K562 (cell line): ENCODE results near the gene AASS. TPM values are rescaled to one million over a fixed set of nuclear protein-coding genes. Genes with fewer than 3 reads are reported as not detected.

Experiments used
- ATAC-seq: fragments of 200-7000 bp; cut with Tn5 transposase; 3 replicates; pipeline ENCODE4 v1.9.1; 2020; ENCODE audit warnings: moderate library complexity
- BruUV-seq: library from RNA; stranded (reverse); fragments of 400-500 nt; replicated peaks from 2 replicates; lab custom pipeline; 2021; lab: Mats Ljungman, UMichigan
- CTCF ChIA-PET: fragments of 300-600 bp; formaldehyde crosslinking; extraction: SDS; loops from one replicate; lab custom pipeline; 2021; ENCODE audit warnings: low intra/inter-chr PET ratio; lab: Yijun Ruan, JAX
- POLR2A ChIA-PET: fragments of 300-600, 350-650 bp; sonication (Branson Sonifier 250); formaldehyde crosslinking; extraction: SDS; loops from one replicate; lab custom pipeline; 2021; ENCODE audit warnings: antibody characterized with exemption, inconsistent platforms; lab: Yijun Ruan, JAX
- DNase-seq, 4 experiments: peaks; one replicate each; pipeline versions ENCODE4 v3.0.0 to v3.0.0-alpha.2; 2011 to 2018; ENCODE audit warnings: low spot score in 3 of 4, mixed read lengths in 3 of 4; ENCODE audit errors: extremely low read depth in 1 of 4
- FAIRE-seq: peaks from 2 replicates; lab custom pipeline; 2011; peaks lifted over from hg19 to GRCh38; lab: Jason Lieb, UNC
- H2AFZ ChIP-seq: 2 replicates; pipeline ENCODE4 v1.6.0; 2011; ENCODE audit warnings: low read depth, low read length, control low read depth, inconsistent platforms
- H3K27ac ChIP-seq: fragments of 200-600 bp; 3 replicates; pipeline ENCODE4 v1.8.0; 2011; ENCODE audit warnings: low read depth, mild to moderate bottlenecking, control low read depth, inconsistent platforms, low read length, moderate library complexity, mixed read lengths; ENCODE audit errors: extremely low read depth
- H3K27me3 ChIP-seq, 2 experiments: fragments of 300-600 bp in 1 of 2; 2 replicates in 1 of 2; 3 replicates in 1 of 2; pipeline versions ENCODE4 v1.6.0 to v1.8.0; 2011; ENCODE audit warnings: inconsistent platforms in 2 of 2, low read length in 2 of 2, mild to moderate bottlenecking in 1 of 2, mixed read lengths in 1 of 2, moderate library complexity in 1 of 2; ENCODE audit not compliant: control insufficient read depth in 2 of 2, insufficient read depth in 2 of 2
- H3K36me3 ChIP-seq: fragments of 300-600 bp; 3 replicates; pipeline ENCODE4 v1.8.0; 2011; ENCODE audit warnings: mild to moderate bottlenecking, low read length, inconsistent platforms; ENCODE audit not compliant: control insufficient read depth, insufficient read depth
- H3K4me1 ChIP-seq, 2 experiments: fragments of 200-600 bp in 1 of 2; replicated peaks in 1 of 2; 2 replicates in 1 of 2; 3 replicates in 1 of 2; pipeline versions ENCODE4 v1.5.1 to v1.8.0; 2011; ENCODE audit warnings: inconsistent platforms in 2 of 2, low read length in 2 of 2, mild to moderate bottlenecking in 1 of 2, mixed read lengths in 1 of 2, moderate library complexity in 1 of 2; ENCODE audit not compliant: control insufficient read depth in 2 of 2, insufficient read depth in 2 of 2
- H3K4me2 ChIP-seq: 2 replicates; pipeline ENCODE4 v1.6.1; 2011; ENCODE audit warnings: low read length, control low read depth, inconsistent platforms, mixed read lengths; ENCODE audit not compliant: insufficient read depth
- H3K4me3 ChIP-seq: fragments of 200-600 bp; sonication (generic), shearing (Covaris generic); 2 replicates; pipeline ENCODE4 v1.5.1; 2016; ENCODE audit warnings: control low read depth, inconsistent platforms
- H3K79me2 ChIP-seq: fragments of 200-600 bp; 3 replicates; pipeline ENCODE4 v1.8.0; 2011; ENCODE audit warnings: low read length, inconsistent platforms; ENCODE audit not compliant: control insufficient read depth, insufficient read depth
- H3K9ac ChIP-seq, 2 experiments: 2 replicates each; pipeline versions ENCODE4 v1.6.0 to v1.6.1; 2011; ENCODE audit warnings: low read depth in 2 of 2, low read length in 2 of 2, control low read depth in 1 of 2, inconsistent platforms in 1 of 2, mild to moderate bottlenecking in 1 of 2, mixed read lengths in 1 of 2; ENCODE audit not compliant: insufficient read depth in 1 of 2
- H3K9me1 ChIP-seq: one replicate; pipeline ENCODE4 v1.6.0; 2011; ENCODE audit warnings: inconsistent platforms, mild to moderate bottlenecking, low read length, moderate library complexity; ENCODE audit not compliant: control insufficient read depth, insufficient read depth
- H3K9me3 ChIP-seq: replicated peaks from 2 replicates; pipeline ENCODE4 v1.5.1; 2011; ENCODE audit warnings: low read depth, low read length, inconsistent platforms; ENCODE audit not compliant: control insufficient read depth, insufficient read depth
- H4K20me1 ChIP-seq: replicated peaks from 2 replicates; pipeline ENCODE4 v1.6.1; 2011; ENCODE audit warnings: low read length, inconsistent platforms, mixed read lengths; ENCODE audit not compliant: control insufficient read depth, insufficient read depth
- CBX1 ChIP-seq: sonication (generic); IDR thresholded peaks from 2 replicates; pipeline ENCODE4 v1.6.1; 2016; ENCODE audit warnings: antibody characterized with exemption, low read depth, mild to moderate bottlenecking
- CBX8 ChIP-seq: fragments of 200-600 bp; sonication (generic); IDR thresholded peaks from 2 replicates; pipeline ENCODE4 v1.6.1; 2012; ENCODE audit warnings: borderline replicate concordance, mixed run types, low read depth, mild to moderate bottlenecking, moderate library complexity, mixed read lengths, low read length, control low read depth, inconsistent platforms; ENCODE audit not compliant: poor library complexity, severe bottlenecking; ENCODE audit errors: extremely low read depth
- EGR1 ChIP-seq: fragments of 450-650 bp; conservative IDR thresholded peaks from 2 replicates; pipeline ENCODE4 v1.6.1; 2017; ENCODE audit warnings: mild to moderate bottlenecking
- HDAC3 ChIP-seq: fragments of 450-650 bp; IDR thresholded peaks from 2 replicates; pipeline ENCODE4 v1.6.1; 2018; ENCODE audit warnings: borderline replicate concordance, mild to moderate bottlenecking, moderate library complexity; ENCODE audit not compliant: partially characterized antibody
- HDAC8 ChIP-seq: fragments of 450-650 bp; IDR thresholded peaks from 2 replicates; pipeline ENCODE4 v1.6.1; 2016; ENCODE audit warnings: mild to moderate bottlenecking, missing genetic modification characterization, moderate library complexity, missing compliant biosample characterization
- IFI16 ChIP-seq: fragments of 250-450 bp; sonication (Bioruptor Pico); IDR thresholded peaks from 2 replicates; pipeline ENCODE4 v2.1.2; 2022; ENCODE audit warnings: mild to moderate bottlenecking, inconsistent platforms
- KAT7 ChIP-seq: sonication (generic); formaldehyde crosslinking; IDR thresholded peaks from 2 replicates; pipeline ENCODE4 v1.8.0; 2022; ENCODE audit warnings: missing genetic modification reagents, mild to moderate bottlenecking, borderline replicate concordance
- KLF10 ChIP-seq: fragments of 250-450 bp; sonication (Bioruptor Pico); IDR thresholded peaks from 2 replicates; pipeline ENCODE4 v1.6.1; 2021; ENCODE audit warnings: matching md5 sums
- MTA3 ChIP-seq: fragments of 450-650 bp; formaldehyde crosslinking; IDR thresholded peaks from 2 replicates; pipeline ENCODE4 v1.6.1; 2017; ENCODE audit warnings: mild to moderate bottlenecking, borderline replicate concordance
- STAT5B ChIP-seq: fragments of 250-450 bp; sonication (Bioruptor Pico); IDR thresholded peaks from 2 replicates; pipeline ENCODE4 v1.8.0; 2021; ENCODE audit warnings: mild to moderate bottlenecking, inconsistent platforms
- USF2 ChIP-seq: sonication (generic); formaldehyde crosslinking; IDR thresholded peaks from 2 replicates; pipeline ENCODE4 v1.5.0; 2020; ENCODE audit warnings: missing genetic modification reagents
- VEZF1 ChIP-seq: fragments of 200-800 bp; sonication (Bioruptor generic); IDR thresholded peaks from 2 replicates; pipeline ENCODE4 v1.6.1; 2017; ENCODE audit warnings: missing genetic modification characterization, missing compliant biosample characterization
- ZFP1 ChIP-seq: fragments of 450-650 bp; formaldehyde crosslinking; IDR thresholded peaks from 2 replicates; pipeline ENCODE4 v1.4.0; 2020; ENCODE audit warnings: mild to moderate bottlenecking, mixed read lengths
- ZNF589 ChIP-seq: fragments of 200-800 bp; sonication (Bioruptor generic); IDR thresholded peaks from 2 replicates; pipeline ENCODE4 v1.6.1; 2016; ENCODE audit warnings: low read depth, missing genetic modification characterization, missing compliant biosample characterization
- WGBS: fragments of 100-300 bp; shearing (Covaris generic); methylation state at CpG from one replicate; pipeline ENCODE4 v1.1.6; 2016; ENCODE audit warnings: low coverage, mixed read lengths; ENCODE audit not compliant: insufficient coverage; ENCODE audit errors: missing lambda C conversion rate; 5-methylcytosine and 5-hydroxymethylcytosine counted together
- in situ Hi-C: fragments of 300-500 bp; cut with MboI; formaldehyde crosslinking; loops from 4 replicates; pipeline ENCODE4 v1.15.0; 2018; ENCODE audit warnings: inconsistent platforms, mixed read lengths
- intact Hi-C: fragments of 100-400 bp; cut with micrococcal nuclease; formaldehyde crosslinking; loops from 2 replicates; pipeline ENCODE4 v1.14.2; 2022
- polyA plus RNA-seq, 8 experiments: library from polyadenylated mRNA; depleted of rRNA in 4 of 8; stranded (reverse) in 5 of 8; unstranded in 3 of 8; fragments of >200 nt; fragmentation: Nextera tagmentation in 2 of 8; fragmentation: Illumina TruSeq in 1 of 8; extraction: Ambion mirVana in 2 of 8; extraction: Trizol in 1 of 8; gene quantifications; 2 replicates each; pipeline versions ENCODE4 v1.2.1 to v1.2.3, GENCODE V29; 2011 to 2014; ENCODE audit warnings: inconsistent platforms in 1 of 8, missing spikeins in 1 of 8
- total RNA-seq, 7 experiments: library from RNA; depleted of rRNA in 6 of 7; stranded (reverse); fragments of >200 nt in 6 of 7; fragmentation: Illumina TruSeq in 2 of 7; extraction: Trizol in 2 of 7; gene quantifications; 2 replicates each; pipeline versions ENCODE4 v1.2.1 to v1.2.3, GENCODE V29; 2011 to 2021; ENCODE audit warnings: low replicate concordance in 1 of 7
- TF ChIP-seq, protein P1 (sequence below): sonication (generic); formaldehyde crosslinking; IDR thresholded peaks from 2 replicates; pipeline ENCODE4 v1.8.0; 2022; ENCODE audit warnings: missing genetic modification reagents, mild to moderate bottlenecking, borderline replicate concordance
- TF ChIP-seq, protein P2 (sequence below): fragments of 250-450 bp; sonication (Bioruptor Pico); IDR thresholded peaks from 2 replicates; pipeline ENCODE4 v1.8.0; 2022; ENCODE audit warnings: moderate library complexity, mild to moderate bottlenecking, inconsistent platforms

Gene AASS
- total and polyA plus RNA-seq, 9 of the 15 experiments (the other 6 are each of a cell fraction or from before 2014, with no cell fraction given): 0.04 to 0.38 (median 0.07) TPM; not detected in 6

GRCh38 chr7:122188785-122189184, 44.7 kb upstream of the AASS start (continued):
- TF ChIP-seq ZNF589 (CRISPR knock-in tag) (no peak), ZFP1 (CRISPR knock-in tag) (no peak), USF2 (no peak)
- TF ChIP-seq, protein P1, sequence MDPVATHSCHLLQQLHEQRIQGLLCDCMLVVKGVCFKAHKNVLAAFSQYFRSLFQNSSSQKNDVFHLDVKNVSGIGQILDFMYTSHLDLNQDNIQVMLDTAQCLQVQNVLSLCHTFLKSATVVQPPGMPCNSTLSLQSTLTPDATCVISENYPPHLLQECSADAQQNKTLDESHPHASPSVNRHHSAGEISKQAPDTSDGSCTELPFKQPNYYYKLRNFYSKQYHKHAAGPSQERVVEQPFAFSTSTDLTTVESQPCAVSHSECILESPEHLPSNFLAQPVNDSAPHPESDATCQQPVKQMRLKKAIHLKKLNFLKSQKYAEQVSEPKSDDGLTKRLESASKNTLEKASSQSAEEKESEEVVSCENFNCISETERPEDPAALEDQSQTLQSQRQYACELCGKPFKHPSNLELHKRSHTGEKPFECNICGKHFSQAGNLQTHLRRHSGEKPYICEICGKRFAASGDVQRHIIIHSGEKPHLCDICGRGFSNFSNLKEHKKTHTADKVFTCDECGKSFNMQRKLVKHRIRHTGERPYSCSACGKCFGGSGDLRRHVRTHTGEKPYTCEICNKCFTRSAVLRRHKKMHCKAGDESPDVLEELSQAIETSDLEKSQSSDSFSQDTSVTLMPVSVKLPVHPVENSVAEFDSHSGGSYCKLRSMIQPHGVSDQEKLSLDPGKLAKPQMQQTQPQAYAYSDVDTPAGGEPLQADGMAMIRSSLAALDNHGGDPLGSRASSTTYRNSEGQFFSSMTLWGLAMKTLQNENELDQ (CRISPR knock-in tag): no peak

DNA sequence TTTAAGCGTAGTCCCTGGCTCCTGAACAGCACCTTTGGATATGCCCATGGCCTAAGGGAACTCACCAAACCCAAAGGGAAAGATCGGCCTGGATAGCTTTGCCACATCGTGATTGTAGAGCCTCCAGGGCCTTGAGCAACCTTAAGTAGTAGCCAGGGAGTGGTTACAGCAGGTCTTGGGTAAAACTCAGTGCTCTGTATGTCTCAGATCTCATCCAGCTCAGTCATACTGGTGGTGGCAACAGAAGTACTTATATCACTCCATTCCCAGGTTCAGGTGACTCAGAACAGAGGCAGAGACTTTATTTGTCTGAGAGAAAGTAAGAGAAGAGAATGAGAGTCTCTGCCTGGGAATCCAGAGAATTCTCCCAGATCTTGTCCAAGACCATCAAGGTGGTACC, 39.1 kb upstream of the AASS start:
- no peak overlapping the region for H2AFZ ChIP-seq
- DNase-seq: no peak
- WGBS: 4% methylated on average over 3 of the region's 3 CpGs
- no peak overlapping the region for H3K4me3 ChIP-seq
- in situ Hi-C loops: no loop called here
- H3K9me3 ChIP-seq: peaks cover 2% of the 10 kb centered on the region; the same call in 1 of the 2 replicates
- intact Hi-C loops: no loop called here
- ChIA-PET POLR2A (no interaction called here), CTCF (no interaction called here)
- no peaks in the 10 kb centered on the region for H3K36me3 ChIP-seq
- H3K9ac ChIP-seq: no peak overlapping the region
- H3K27ac ChIP-seq: no peak overlapping the region
- H3K4me1 ChIP-seq: no peaks in the 10 kb centered on the region
- no peaks in the 10 kb centered on the region for H3K27me3 ChIP-seq
- H3K79me2 ChIP-seq: no peaks in the 10 kb centered on the region
- no peaks in the 10 kb centered on the region for H4K20me1 ChIP-seq
- BruUV-seq: no TSS peak
- FAIRE-seq: no peak
- no peak overlapping the region for H3K4me2 ChIP-seq
- H3K9me1 ChIP-seq: no peaks in the 10 kb centered on the region
- ATAC-seq: no peak
- TF ChIP-seq KLF10 (no peak), EGR1 (no peak), STAT5B (CRISPR knock-in tag) (no peak), MTA3 (no peak), VEZF1 (no peak), HDAC3 (no peak), HDAC8 (tag) (no peak), IFI16 (CRISPR knock-in tag) (no peak), CBX1 (no peak), CBX8 (no peak), KAT7 (no peak)
- TF ChIP-seq, protein P2, sequence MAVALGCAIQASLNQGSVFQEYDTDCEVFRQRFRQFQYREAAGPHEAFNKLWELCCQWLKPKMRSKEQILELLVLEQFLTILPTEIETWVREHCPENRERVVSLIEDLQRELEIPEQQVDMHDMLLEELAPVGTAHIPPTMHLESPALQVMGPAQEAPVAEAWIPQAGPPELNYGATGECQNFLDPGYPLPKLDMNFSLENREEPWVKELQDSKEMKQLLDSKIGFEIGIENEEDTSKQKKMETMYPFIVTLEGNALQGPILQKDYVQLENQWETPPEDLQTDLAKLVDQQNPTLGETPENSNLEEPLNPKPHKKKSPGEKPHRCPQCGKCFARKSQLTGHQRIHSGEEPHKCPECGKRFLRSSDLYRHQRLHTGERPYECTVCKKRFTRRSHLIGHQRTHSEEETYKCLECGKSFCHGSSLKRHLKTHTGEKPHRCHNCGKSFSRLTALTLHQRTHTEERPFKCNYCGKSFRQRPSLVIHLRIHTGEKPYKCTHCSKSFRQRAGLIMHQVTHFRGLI (CRISPR knock-in tag): no peak
